ENCODE results near the gene PROM2. TPM values are rescaled to one million over a fixed set of nuclear protein-coding genes. Genes with fewer than 3 reads are reported as not detected.

PROM2 gene
- total RNA-seq, 1 experiment from 2014 or later = 3.1 TPM

- H3K18ac ChIP-seq (ENCODE audit: insufficient read length, low read depth, low read length) = no peak overlapping the region
- H3T11ph ChIP-seq (ENCODE audit: low read length) = no peak overlapping the region
- no peaks in the 10 kb centered on the region for H4K20me1 ChIP-seq (ENCODE audit: control insufficient read depth, insufficient read depth, insufficient read length)
- Mint-ChIP-seq H3K9me3 (no peaks in the 10 kb centered on the region; a peak in 2 of 5 replicates), H3K4me1 (peaks cover 16 to 26% of the 10 kb centered on the region in 2 experiments), H3K27ac (no peak overlapping the region), H3K4me3 (no peak overlapping the region), H3K27me3 (ENCODE audit: low read depth) (peaks cover 2% of the 10 kb centered on the region), H3K36me3 (ENCODE audit: insufficient read depth in 1 of 3, low read depth in 3 of 3) (no peaks in the 10 kb centered on the region; a peak in 1 of 7 replicates)
- H3K23me2 ChIP-seq (ENCODE audit: insufficient read length, low read depth, low read length, poor library complexity, severe bottlenecking) = no peaks in the 10 kb centered on the region
- no peaks in the 10 kb centered on the region for H3K79me1 ChIP-seq (ENCODE audit: insufficient read depth, low read depth, low read length, poor library complexity, severe bottlenecking)
- H3K23ac ChIP-seq (ENCODE audit: insufficient read length, low read depth, low read length) = no peak overlapping the region
- H4K91ac ChIP-seq (ENCODE audit: insufficient read length, low read depth, low read length) = no peak overlapping the region
- H2AFZ ChIP-seq (ENCODE audit: low read length) = no peak overlapping the region
- no peak overlapping the region for H2BK120ac ChIP-seq (ENCODE audit: low read depth, low read length, poor library complexity, severe bottlenecking)
- no peak overlapping the region for H2BK15ac ChIP-seq (ENCODE audit: low read depth, low read length)
- no peak overlapping the region for H3K14ac ChIP-seq (ENCODE audit: insufficient read depth, low read length)
- DNase-seq = no peak
- no peak overlapping the region for H3K27ac ChIP-seq (ENCODE audit: insufficient read length, low read depth, low read length)
- no peak overlapping the region for H4K8ac ChIP-seq (replicated peaks; ENCODE audit: insufficient read length, low read depth, low read length)
- no peak overlapping the region for H2BK5ac ChIP-seq (ENCODE audit: insufficient read length, low read length)
- H3K27me3 ChIP-seq (ENCODE audit: insufficient read depth, low read length) = no peaks in the 10 kb centered on the region
- no peaks in the 10 kb centered on the region for H3K79me2 ChIP-seq (ENCODE audit: insufficient read depth, low read length)
- no peaks in the 10 kb centered on the region for H3K4me1 ChIP-seq (ENCODE audit: insufficient read depth, low read length)
- H3K9ac ChIP-seq (ENCODE audit: extremely low read depth, insufficient read length, low read length) = no peak overlapping the region
- H3K9me3 ChIP-seq (ENCODE audit: control insufficient read depth, low read depth, low read length) = no peaks in the 10 kb centered on the region
- H2AK5ac ChIP-seq (ENCODE audit: insufficient read length, low read length) = no peak overlapping the region
- no peak overlapping the region for H2BK12ac ChIP-seq (ENCODE audit: insufficient read length, low read depth, low read length)
- no peak overlapping the region for H3K4me2 ChIP-seq (ENCODE audit: insufficient read depth, insufficient read length, low read length)
- no peak overlapping the region for H2BK20ac ChIP-seq (ENCODE audit: low read depth, low read length, poor library complexity, severe bottlenecking)
- no peak overlapping the region for H4K5ac ChIP-seq (ENCODE audit: insufficient read length, low read depth, low read length)
- no peak overlapping the region for H3K56ac ChIP-seq (ENCODE audit: insufficient read length, low read depth, low read length)
- TF ChIP-seq, protein P1, sequence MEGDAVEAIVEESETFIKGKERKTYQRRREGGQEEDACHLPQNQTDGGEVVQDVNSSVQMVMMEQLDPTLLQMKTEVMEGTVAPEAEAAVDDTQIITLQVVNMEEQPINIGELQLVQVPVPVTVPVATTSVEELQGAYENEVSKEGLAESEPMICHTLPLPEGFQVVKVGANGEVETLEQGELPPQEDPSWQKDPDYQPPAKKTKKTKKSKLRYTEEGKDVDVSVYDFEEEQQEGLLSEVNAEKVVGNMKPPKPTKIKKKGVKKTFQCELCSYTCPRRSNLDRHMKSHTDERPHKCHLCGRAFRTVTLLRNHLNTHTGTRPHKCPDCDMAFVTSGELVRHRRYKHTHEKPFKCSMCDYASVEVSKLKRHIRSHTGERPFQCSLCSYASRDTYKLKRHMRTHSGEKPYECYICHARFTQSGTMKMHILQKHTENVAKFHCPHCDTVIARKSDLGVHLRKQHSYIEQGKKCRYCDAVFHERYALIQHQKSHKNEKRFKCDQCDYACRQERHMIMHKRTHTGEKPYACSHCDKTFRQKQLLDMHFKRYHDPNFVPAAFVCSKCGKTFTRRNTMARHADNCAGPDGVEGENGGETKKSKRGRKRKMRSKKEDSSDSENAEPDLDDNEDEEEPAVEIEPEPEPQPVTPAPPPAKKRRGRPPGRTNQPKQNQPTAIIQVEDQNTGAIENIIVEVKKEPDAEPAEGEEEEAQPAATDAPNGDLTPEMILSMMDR (conservative IDR thresholded peaks at IDR 0.05) = no peak
- WGBS (ENCODE audit: extremely low coverage, insufficient read length, low lambda C conversion rate) = no CpG with 5 or more reads among the region's 8 CpGs
- no peak overlapping the region for H3K4ac ChIP-seq (ENCODE audit: low read depth, low read length)
Measured at GRCh38 chr2:95310216-95310615, 36.0 kb downstream of the PROM2 start.
